ENCODE data around the gene NRAS. TPM values are rescaled to one million over a fixed set of nuclear protein-coding genes. Genes with fewer than 3 reads are reported as not detected.

NRAS gene
- total RNA-seq, 1 donor, result 80.1 TPM

GRCh38 chr1:114666954-114667353 is 49.6 kb downstream of the NRAS start:
- H3K4me3 ChIP-seq (ENCODE audit: low read depth, low read length), result no peak overlapping the region
- no peak for DNase-seq (ENCODE audit: low read depth)
- no peak for TF ChIP-seq CTCF (IDR thresholded peaks at IDR 0.05; ENCODE audit: insufficient read depth, low read length)

GRCh38 chr1:114660238-114660637 is 56.3 kb downstream of the NRAS start:
- H3K4me3 ChIP-seq (ENCODE audit: low read depth, low read length), result no peak overlapping the region
- DNase-seq (ENCODE audit: low read depth), result peak; percentile 3
- no peak for TF ChIP-seq CTCF (IDR thresholded peaks at IDR 0.05; ENCODE audit: insufficient read depth, low read length)

Small RNAs within 50 kb of the gene (small RNA-seq; reads per million reads assigned to genes)
- gene RN7SL432P, result not detected
- gene RNY1P13, result not detected

Other genes with a start within 250 kb of the NRAS start
- 37.4 and 37.5 TPM in 2 replicates for gene TRIM33, start 205.6 kb downstream of the NRAS start, total RNA-seq (ENCODE audit: low replicate concordance)
- 35.0 and 52.5 TPM in 2 replicates for gene BCAS2, start 135.2 kb downstream of the NRAS start, total RNA-seq (ENCODE audit: low replicate concordance)
- gene DENND2C, start 46.7 kb downstream of the NRAS start, total RNA-seq (ENCODE audit: low replicate concordance), result 4.8 and 5.3 TPM in 2 replicates
- not detected in 2 replicates for gene AMPD1, start 21.2 kb downstream of the NRAS start, total RNA-seq (ENCODE audit: low replicate concordance)
- 670 and 845 TPM in 2 replicates for gene CSDE1, start 41.2 kb upstream of the NRAS start, total RNA-seq (ENCODE audit: low replicate concordance)
- gene SIKE1, start 63.9 kb upstream of the NRAS start, total RNA-seq (ENCODE audit: low replicate concordance), result 37.4 and 57.4 TPM in 2 replicates
- not detected in 2 replicates for gene SYCP1, start 138.1 kb upstream of the NRAS start, total RNA-seq (ENCODE audit: low replicate concordance)

Measured in fibroblast of the aortic adventitia (primary cell).